Omental fat pad (tissue), 4 donors: ENCODE results near the gene BDKRB2. TPM values are rescaled to one million over a fixed set of nuclear protein-coding genes. Genes with fewer than 3 reads are reported as not detected.
A peak's percentile ranks its signal among the peaks of the same experiment; 100 is the strongest.

Experiments used
- ATAC-seq: fragments of 150-250 bp; one replicate; pipeline ENCODE4 v1.9.1; 2016; ENCODE audit warnings: mild to moderate bottlenecking, moderate library complexity; ENCODE audit not compliant: low FRiP score
- DNase-seq: peaks from one replicate; pipeline ENCODE4 v3.0.0-alpha.2; 2019; ENCODE audit warnings: low spot score
- small RNA-seq: library from RNA; depleted of rRNA; stranded (forward); fragments of <200 nt; gene quantifications from one replicate; pipeline ENCODE3, GENCODE V24; 2016
- total RNA-seq, 4 donors: library from RNA; depleted of rRNA; stranded (reverse); fragments of >200 nt; gene quantifications; one replicate each; pipeline ENCODE4 v1.1.0, GENCODE V29; 2016
- TF ChIP-seq, protein P1 (sequence below), 3 donors: fragments of 450-650 bp; IDR thresholded peaks; one replicate each; pipeline ENCODE4 v1.5.1; 2016 to 2017; ENCODE audit warnings: antibody characterized with exemption in 3 of 3, mild to moderate bottlenecking in 3 of 3, moderate library complexity in 2 of 3

BDKRB2 gene
- total RNA-seq, 4 donors from 2014 or later: 4.0 to 28.0 (median 12.1) TPM

DNA sequence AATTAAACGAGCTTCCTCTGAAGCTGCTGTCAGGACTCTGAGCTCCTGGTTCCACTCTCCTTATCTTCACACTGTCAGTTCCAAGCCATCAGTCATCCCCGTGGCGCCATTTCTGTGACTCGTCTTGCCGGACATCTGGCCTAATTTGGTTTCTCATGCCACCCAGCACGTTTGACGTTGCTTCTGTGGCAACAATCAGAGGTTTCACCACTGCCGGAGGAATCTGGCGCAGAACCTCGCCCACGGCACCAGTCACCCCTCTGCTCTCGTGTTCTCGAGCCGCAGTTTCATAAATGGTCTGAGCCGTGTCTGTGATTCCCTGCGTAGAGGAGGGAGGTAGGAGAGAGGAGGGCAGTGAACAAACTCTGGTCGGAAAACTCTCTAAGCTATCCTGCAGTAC, 81.0 kb downstream of the BDKRB2 start:
- DNase-seq (no peak), ATAC-seq (peak; percentile 94)
- TF ChIP-seq, protein P1, sequence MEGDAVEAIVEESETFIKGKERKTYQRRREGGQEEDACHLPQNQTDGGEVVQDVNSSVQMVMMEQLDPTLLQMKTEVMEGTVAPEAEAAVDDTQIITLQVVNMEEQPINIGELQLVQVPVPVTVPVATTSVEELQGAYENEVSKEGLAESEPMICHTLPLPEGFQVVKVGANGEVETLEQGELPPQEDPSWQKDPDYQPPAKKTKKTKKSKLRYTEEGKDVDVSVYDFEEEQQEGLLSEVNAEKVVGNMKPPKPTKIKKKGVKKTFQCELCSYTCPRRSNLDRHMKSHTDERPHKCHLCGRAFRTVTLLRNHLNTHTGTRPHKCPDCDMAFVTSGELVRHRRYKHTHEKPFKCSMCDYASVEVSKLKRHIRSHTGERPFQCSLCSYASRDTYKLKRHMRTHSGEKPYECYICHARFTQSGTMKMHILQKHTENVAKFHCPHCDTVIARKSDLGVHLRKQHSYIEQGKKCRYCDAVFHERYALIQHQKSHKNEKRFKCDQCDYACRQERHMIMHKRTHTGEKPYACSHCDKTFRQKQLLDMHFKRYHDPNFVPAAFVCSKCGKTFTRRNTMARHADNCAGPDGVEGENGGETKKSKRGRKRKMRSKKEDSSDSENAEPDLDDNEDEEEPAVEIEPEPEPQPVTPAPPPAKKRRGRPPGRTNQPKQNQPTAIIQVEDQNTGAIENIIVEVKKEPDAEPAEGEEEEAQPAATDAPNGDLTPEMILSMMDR (IDR thresholded peaks at IDR 0.05): no peak

DNA sequence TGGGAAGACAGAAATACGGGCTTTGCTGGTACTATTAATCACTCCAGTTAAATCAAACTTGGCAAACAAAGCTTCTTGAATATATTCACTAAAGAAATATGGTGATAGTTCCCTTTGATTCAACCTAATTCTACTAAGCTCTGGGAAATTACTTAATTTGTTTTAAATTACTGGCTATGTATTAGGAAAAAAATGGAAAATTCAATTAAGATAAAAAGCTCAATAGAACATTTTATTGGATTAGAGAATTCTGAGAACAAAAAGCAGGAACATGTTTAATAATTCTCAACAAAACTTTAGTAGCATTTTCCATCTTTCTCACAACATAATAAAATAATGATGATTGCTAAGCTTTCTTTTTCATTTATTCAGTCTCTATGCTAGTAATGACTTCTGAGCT, 81.6 kb downstream of the BDKRB2 start:
- no peak for ATAC-seq
- TF ChIP-seq, protein P1 (IDR thresholded peaks at IDR 0.05): no peak

DNA sequence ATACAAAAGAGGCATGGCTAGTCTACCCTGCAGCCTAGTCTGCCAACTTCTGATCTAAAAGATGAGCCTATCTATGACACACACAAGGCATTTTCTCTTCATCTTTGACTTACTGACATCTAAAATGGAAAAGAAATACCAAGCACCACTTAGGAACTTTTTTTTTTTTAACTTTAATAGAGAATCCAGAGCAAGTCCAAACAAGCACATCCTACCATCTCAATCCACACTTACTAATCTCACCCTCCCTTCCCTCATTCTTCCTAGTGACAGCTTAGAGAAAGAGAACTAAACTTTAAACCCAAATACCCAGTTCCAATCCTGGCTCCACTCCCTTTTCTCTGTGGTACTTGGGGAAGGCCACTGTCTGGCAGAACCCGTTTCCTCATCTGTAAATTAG, 83.2 kb downstream of the BDKRB2 start:
- ATAC-seq (no peak), DNase-seq (no peak)
- TF ChIP-seq, protein P1 (IDR thresholded peaks at IDR 0.05): no peak

More for the DNA sequence above, 81.6 kb downstream of the BDKRB2 start:
- no peak for DNase-seq

Small RNAs within 50 kb of the gene (small RNA-seq; reads per million reads assigned to genes)
- gene CKS1BP1: not detected

Other genes with a start within 250 kb of the BDKRB2 start
- 1 to 10 TPM; 2.8 to 7.5 (median 5.8) TPM for gene C14orf132, start 165.5 kb upstream of the BDKRB2 start, total RNA-seq
- 10 to 100 TPM in 2 of 4 donors, not detected in 2; 11.8 to 36.5 TPM for gene BDKRB1, start 51.4 kb downstream of the BDKRB2 start, total RNA-seq
- gene ATG2B, start 158.5 kb downstream of the BDKRB2 start, total RNA-seq: 10 to 100 TPM; 22.9 to 33.1 (median 27.3) TPM
- 10 to 100 TPM; 10.6 to 32.8 (median 16.4) TPM for gene GSKIP, start 158.7 kb downstream of the BDKRB2 start, total RNA-seq
- gene AK7, start 187.3 kb downstream of the BDKRB2 start, total RNA-seq: 1 to 10 TPM in 2 of 4 donors, under 1 TPM in 1, not detected in 1; 0.82 to 3.4 (median 1.3) TPM